SK-N-SH (cell line): Measurements from ENCODE around the gene MARCHF3.
"Not testable (repeated sequence)": the region's sequence is repeated elsewhere in the genome, so short reads cannot be mapped to it uniquely, and the experiment has no call there.

Experiments used
- CTCF ChIP-seq: fragments of 200-600 bp; sonication (generic); IDR thresholded peaks from 2 replicates; pipeline ENCODE4 v1.6.1; 2017; ENCODE audit warnings: antibody characterized with exemption, mild to moderate bottlenecking, moderate library complexity
- ELF1 ChIP-seq: IDR thresholded peaks from 2 replicates; pipeline ENCODE4 v1.4.0; 2012
- EP300 ChIP-seq, 2 experiments: IDR thresholded peaks; 2 replicates each; pipeline versions ENCODE4 v1.4.0 to v1.6.1; 2012; ENCODE audit warnings: borderline replicate concordance in 1 of 2, low read depth in 1 of 2, low read length in 1 of 2
- EZH2phosphoT487 ChIP-seq: fragments of 200-600 bp; sonication (generic); IDR thresholded peaks from 2 replicates; pipeline ENCODE4 v1.6.1; 2017; ENCODE audit warnings: low read depth, mixed run types, mild to moderate bottlenecking, antibody characterized with exemption, moderate library complexity, borderline replicate concordance
- JUND ChIP-seq: IDR thresholded peaks from 2 replicates; pipeline ENCODE4 v1.4.0; 2012

- not testable (repeated sequence) for TF ChIP-seq ELF1; CTCF; JUND; EZH2phosphoT487; EP300 (IDR thresholded peaks at IDR 0.05; ENCODE audit: borderline replicate concordance in 1 of 2, low read depth in 1 of 2, low read length in 1 of 2)
These were observed 25.1 kb downstream of the MARCHF3 start for GRCh38 chr5:127005282-127005681.
